Activated T-cell treated with anti-CD3 and anti-CD28 coated beads for 4 hours (primary cell): ENCODE data around the gene MIF4GD.
"Not testable (repeated sequence)": the region's sequence is repeated elsewhere in the genome, so short reads cannot be mapped to it uniquely, and the experiment has no call there.

Experiments
- DNase-seq: peaks from one replicate; pipeline ENCODE4 v3.0.0-alpha.2; 2020

Gene MIF4GD

GRCh38 chr17:75270966-75271232, at the start of gene MIF4GD:
Gene MIF4GD, minus strand, starts transcription at chr17:75271231. Its CDS starts 1,036 bp downstream, at chr17:75270195.
- DNase-seq, result no peak

GRCh38 chr17:75319904-75320691, 49.1 kb upstream of the MIF4GD start:
- no peak for DNase-seq

- no peak for DNase-seq
Measured at GRCh38 chr17:75318615-75319222, 47.7 kb upstream of the MIF4GD start.

GRCh38 chr17:75318211-75318610, 47.2 kb upstream of the MIF4GD start:
- DNase-seq, result no peak

GRCh38 chr17:75317671-75318070, 46.6 kb upstream of the MIF4GD start:
- no peak for DNase-seq

GRCh38 chr17:75316253-75316652, 45.2 kb upstream of the MIF4GD start:
- no peak for DNase-seq

- DNase-seq, result no peak
Measured at GRCh38 chr17:75315541-75316243, 44.7 kb upstream of the MIF4GD start.

GRCh38 chr17:75313941-75314551, 43.0 kb upstream of the MIF4GD start:
- no peak for DNase-seq

GRCh38 chr17:75308732-75309629, 38.0 kb upstream of the MIF4GD start:
- no peak for DNase-seq

- DNase-seq, result no peak
Measured at GRCh38 chr17:75307957-75308731, 37.1 kb upstream of the MIF4GD start.

GRCh38 chr17:75301502-75302206, 30.6 kb upstream of the MIF4GD start:
- DNase-seq, result no peak

GRCh38 chr17:75301049-75301448, 30.0 kb upstream of the MIF4GD start:
- DNase-seq, result no peak

- no peak for DNase-seq
Measured at GRCh38 chr17:75300280-75300679, 29.2 kb upstream of the MIF4GD start.

- no peak for DNase-seq
Measured at GRCh38 chr17:75295201-75296158, 24.4 kb upstream of the MIF4GD start.

GRCh38 chr17:75292810-75293448, 21.9 kb upstream of the MIF4GD start:
- DNase-seq, result not testable (repeated sequence)

GRCh38 chr17:75289832-75290337, 18.9 kb upstream of the MIF4GD start:
- DNase-seq, result peak; percentile 68

- peak; percentile 89 for DNase-seq
Measured at GRCh38 chr17:75289115-75289831, 18.2 kb upstream of the MIF4GD start, which contains the start of gene SLC25A19. Gene SLC25A19, minus strand, starts transcription at chr17:75289433. Its CDS starts 2,669 bp downstream, at chr17:75286764.

- DNase-seq, result no peak
Measured at GRCh38 chr17:75288770-75289114, 17.7 kb upstream of the MIF4GD start.
